ENCODE measurements around the gene SAMD13. TPM values are rescaled to one million over a fixed set of nuclear protein-coding genes. Genes with fewer than 3 reads are reported as not detected.

SAMD13 gene
- total RNA-seq, 2 experiments from 2014 or later: 1.0 to 1.2 TPM

Other genes starting within 250 kb of the SAMD13 start
- gene PRKACB, start 157.4 kb upstream of the SAMD13 start, total RNA-seq: 10 to 100 TPM; 22.2 to 25.5 TPM
- gene DNASE2B, start 96.8 kb downstream of the SAMD13 start, total RNA-seq: not detected
- 10 to 100 TPM; 59.1 to 70.2 TPM for gene RPF1, start 177.6 kb downstream of the SAMD13 start, total RNA-seq
- gene SPATA1, start 204.7 kb downstream of the SAMD13 start, total RNA-seq: 1 to 10 TPM in 1 of 2 experiments, under 1 TPM in 1; 0.61 to 1.4 TPM
- gene GNG5, start 204.9 kb downstream of the SAMD13 start, total RNA-seq: 100 to 1,000 TPM; 124 to 159 TPM

All from activated CD4-positive, alpha-beta T cell treated with anti-CD3 and anti-CD28 coated beads for 36 hours (primary cell).